Measurements from ENCODE around the gene MDP1.

MDP1 gene

DNA sequence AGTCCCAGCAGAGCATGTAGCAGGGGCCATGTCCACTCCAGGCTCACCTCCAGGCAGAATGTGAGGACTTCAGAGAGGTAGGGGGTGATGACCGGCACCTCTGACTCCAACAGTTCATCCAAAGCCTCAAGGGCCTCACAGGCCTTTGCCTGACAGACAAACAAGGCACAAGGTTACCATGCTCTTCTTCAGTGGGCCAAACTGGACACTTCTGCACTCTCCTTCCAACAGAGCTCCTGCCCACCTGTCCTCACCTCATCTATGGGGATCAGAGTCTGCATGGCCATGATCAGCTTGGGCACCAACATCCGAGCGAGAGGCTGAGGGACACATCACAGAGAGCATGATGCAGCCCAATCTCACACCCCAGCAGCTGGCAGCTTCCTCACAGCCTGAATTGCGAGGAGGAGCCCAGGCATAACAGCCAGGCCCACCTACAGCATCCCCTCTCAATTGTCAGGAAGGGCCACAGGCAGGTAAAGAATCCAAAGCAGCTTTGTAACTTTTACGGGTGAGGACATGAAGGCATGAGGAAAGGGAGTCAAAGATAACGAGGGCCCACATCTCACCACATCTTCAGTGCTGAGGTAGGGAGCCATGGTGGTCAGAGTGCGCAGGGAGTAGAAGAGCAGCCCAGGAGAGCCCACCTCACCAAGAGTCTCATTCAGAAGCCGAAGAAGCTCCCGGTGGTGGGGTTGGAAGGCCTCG lies 28.9 kb downstream of the MDP1 start:
- H3K4me3 ChIP-seq (ENCODE audit: low read length), result no peak overlapping the region
- no peak for TF ChIP-seq CTCF (IDR thresholded peaks at IDR 0.05; ENCODE audit: insufficient read depth, low read depth, low read length, missing control alignments)
- no peak for DNase-seq (ENCODE audit: low read depth)

GRCh38 chr14:24185741-24186140 lies 30.1 kb downstream of the MDP1 start:
- H3K4me3 ChIP-seq (ENCODE audit: low read length), result no peak overlapping the region
- no peak for DNase-seq (ENCODE audit: low read depth)
- TF ChIP-seq CTCF (IDR thresholded peaks at IDR 0.05; ENCODE audit: insufficient read depth, low read depth, low read length, missing control alignments), result no peak

DNA sequence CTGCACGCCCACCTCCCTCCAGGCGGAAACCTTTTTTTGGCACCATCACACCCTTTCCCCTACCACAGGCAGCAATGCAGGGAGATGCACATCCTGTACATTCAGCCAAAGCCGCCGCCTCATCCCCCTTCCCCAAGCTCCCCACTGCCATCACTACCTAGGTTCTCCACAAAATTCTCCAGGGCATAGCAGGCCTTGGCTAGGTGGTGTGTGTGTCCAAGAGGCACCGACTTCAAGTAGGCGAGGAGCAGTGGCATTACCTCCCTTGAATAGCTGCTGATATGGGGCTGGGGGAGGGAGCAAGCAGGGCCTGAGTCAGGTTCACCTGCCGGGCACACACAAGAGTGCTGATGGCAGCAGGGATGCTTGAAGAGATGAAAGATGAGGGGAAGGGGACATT lies 30.8 kb downstream of the MDP1 start:
- no peak overlapping the region for H3K4me3 ChIP-seq (ENCODE audit: low read length)
- TF ChIP-seq CTCF (IDR thresholded peaks at IDR 0.05; ENCODE audit: insufficient read depth, low read depth, low read length, missing control alignments), result no peak
- DNase-seq (ENCODE audit: low read depth), result no peak

GRCh38 chr14:24184104-24184970 lies 31.5 kb downstream of the MDP1 start:
- H3K4me3 ChIP-seq (ENCODE audit: low read length), result no peak overlapping the region
- no peak for TF ChIP-seq CTCF (IDR thresholded peaks at IDR 0.05; ENCODE audit: insufficient read depth, low read depth, low read length, missing control alignments)
- no peak for DNase-seq (ENCODE audit: low read depth)

- no peak overlapping the region for H3K4me3 ChIP-seq (ENCODE audit: low read length)
- DNase-seq (ENCODE audit: low read depth), result no peak
- TF ChIP-seq CTCF (IDR thresholded peaks at IDR 0.05; ENCODE audit: insufficient read depth, low read depth, low read length, missing control alignments), result no peak
These were observed 32.8 kb downstream of the MDP1 start for GRCh38 chr14:24183014-24183481.

DNA sequence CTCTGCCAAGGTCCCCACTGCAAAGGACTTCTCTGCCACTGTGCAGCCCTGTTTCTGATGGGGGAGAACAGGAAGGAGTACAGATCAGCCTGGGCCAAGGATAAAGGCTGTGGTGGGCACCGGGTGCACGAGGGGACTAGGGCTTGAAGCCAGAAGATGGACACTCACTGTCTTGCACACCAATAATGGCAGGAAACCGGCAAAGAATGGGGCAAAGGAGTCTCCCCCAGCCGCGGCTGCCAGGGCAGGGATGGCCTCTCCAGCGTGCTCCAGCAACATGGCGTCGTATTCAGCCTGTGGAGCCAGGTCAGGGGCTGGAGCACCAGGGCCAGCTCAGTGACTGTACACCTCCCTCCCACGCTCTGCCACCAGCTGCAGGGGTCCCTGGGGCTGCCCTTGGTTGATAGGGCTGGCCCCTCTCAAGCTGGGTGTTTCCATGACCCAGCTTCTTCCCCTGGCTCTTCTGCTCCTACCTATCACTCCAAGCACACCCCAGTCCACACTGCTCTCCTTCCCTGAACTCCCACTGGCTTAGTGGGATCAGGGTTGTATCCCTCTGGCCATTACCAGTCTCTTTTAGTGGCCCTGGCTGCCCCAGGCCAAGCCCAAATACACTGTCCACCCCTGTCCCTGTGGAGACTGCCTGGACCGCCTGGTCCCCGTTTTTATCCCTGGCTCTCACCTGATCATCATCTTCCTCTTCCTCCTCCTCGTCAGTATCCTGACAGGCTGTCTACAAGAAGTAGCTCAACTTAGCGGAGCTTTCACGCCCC lies 33.6 kb downstream of the MDP1 start:
- no peak for TF ChIP-seq CTCF (IDR thresholded peaks at IDR 0.05; ENCODE audit: insufficient read depth, low read depth, low read length, missing control alignments)
- no peak for DNase-seq (ENCODE audit: low read depth)
- no peak overlapping the region for H3K4me3 ChIP-seq (ENCODE audit: low read length)

All from epithelial cell of esophagus (primary cell).